Measurements from ENCODE around the gene ZFAND2A.

DNA sequence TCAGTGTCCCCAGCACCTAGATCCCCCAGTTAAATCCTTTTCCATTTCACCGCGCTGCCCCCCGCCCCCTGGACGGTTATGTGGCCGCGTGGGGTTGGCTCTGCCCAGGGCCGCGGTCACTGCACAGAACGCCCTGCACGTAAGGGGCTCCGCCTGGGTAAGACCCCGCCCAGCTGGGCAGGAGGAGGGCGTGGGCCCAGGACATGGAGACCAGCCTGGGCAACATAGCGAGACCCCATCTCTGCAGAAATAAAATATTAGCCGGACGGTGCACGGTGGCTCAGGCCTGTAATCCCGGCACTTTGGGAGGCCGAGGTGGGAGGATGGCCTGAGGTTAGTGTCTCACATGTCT is 650 bp upstream of the ZFAND2A start:
- TF ChIP-seq, protein P1, sequence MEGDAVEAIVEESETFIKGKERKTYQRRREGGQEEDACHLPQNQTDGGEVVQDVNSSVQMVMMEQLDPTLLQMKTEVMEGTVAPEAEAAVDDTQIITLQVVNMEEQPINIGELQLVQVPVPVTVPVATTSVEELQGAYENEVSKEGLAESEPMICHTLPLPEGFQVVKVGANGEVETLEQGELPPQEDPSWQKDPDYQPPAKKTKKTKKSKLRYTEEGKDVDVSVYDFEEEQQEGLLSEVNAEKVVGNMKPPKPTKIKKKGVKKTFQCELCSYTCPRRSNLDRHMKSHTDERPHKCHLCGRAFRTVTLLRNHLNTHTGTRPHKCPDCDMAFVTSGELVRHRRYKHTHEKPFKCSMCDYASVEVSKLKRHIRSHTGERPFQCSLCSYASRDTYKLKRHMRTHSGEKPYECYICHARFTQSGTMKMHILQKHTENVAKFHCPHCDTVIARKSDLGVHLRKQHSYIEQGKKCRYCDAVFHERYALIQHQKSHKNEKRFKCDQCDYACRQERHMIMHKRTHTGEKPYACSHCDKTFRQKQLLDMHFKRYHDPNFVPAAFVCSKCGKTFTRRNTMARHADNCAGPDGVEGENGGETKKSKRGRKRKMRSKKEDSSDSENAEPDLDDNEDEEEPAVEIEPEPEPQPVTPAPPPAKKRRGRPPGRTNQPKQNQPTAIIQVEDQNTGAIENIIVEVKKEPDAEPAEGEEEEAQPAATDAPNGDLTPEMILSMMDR (IDR thresholded peaks at IDR 0.05 in 4 of 5, conservative IDR thresholded peaks at IDR 0.05 in 1 of 5) = no peak
- no peak for TF ChIP-seq POLR2A (IDR thresholded peaks at IDR 0.05)

Data from gastrocnemius medialis (tissue), 4 donors.